ENCODE data around the gene CCDC106.

The CCDC106 gene

DNA sequence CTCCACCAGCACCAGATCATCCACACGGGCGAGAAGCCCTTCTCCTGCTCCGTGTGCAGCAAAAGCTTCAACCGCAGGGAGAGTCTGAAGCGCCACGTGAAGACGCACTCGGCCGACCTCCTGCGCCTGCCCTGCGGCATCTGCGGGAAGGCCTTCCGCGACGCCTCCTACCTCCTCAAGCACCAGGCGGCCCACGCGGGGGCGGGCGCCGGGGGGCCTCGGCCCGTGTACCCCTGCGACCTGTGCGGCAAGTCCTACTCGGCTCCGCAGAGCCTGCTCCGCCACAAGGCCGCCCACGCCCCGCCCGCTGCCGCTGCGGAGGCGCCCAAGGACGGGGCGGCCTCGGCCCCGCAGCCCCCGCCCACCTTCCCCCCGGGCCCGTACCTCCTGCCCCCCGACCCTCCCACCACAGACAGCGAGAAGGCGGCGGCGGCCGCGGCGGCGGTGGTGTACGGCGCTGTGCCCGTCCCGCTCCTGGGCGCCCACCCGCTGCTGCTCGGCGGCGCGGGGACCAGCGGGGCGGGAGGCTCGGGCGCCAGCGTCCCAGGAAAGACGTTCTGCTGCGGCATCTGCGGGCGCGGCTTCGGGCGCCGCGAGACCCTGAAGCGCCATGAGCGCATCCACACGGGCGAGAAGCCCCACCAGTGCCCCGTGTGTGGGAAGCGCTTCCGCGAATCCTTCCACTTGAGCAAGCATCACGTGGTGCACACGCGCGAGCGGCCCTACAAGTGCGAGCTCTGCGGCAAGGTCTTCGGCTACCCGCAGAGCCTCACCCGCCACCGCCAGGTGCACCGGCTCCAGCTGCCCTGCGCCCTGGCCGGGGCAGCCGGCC, 33.1 kb upstream of the CCDC106 start:
- no peak for DNase-seq

DNA sequence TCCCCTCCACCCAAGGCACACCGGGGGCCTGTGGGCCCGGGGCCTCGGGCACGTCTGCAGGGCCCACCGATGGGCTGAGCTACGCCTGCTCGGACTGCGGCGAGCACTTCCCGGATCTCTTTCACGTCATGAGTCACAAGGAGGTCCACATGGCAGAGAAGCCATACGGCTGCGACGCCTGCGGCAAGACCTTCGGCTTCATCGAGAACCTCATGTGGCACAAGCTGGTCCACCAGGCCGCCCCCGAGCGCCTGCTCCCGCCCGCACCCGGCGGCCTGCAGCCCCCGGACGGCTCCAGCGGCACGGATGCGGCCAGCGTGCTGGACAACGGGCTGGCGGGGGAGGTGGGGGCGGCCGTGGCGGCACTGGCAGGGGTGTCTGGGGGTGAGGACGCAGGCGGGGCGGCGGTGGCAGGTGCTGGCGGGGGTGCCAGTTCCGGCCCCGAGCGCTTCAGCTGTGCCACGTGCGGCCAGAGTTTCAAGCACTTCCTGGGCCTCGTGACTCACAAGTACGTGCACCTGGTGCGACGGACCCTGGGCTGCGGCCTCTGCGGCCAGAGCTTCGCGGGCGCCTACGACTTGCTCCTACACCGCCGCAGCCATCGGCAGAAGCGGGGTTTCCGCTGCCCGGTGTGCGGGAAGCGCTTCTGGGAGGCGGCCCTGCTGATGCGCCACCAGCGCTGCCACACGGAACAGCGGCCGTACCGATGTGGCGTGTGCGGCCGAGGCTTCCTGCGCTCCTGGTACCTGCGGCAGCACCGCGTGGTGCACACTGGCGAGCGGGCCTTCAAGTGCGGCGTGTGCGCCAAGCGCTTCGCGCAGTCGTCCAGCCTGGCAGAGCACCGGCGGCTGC, 32.2 kb upstream of the CCDC106 start:
- no peak for DNase-seq

DNA sequence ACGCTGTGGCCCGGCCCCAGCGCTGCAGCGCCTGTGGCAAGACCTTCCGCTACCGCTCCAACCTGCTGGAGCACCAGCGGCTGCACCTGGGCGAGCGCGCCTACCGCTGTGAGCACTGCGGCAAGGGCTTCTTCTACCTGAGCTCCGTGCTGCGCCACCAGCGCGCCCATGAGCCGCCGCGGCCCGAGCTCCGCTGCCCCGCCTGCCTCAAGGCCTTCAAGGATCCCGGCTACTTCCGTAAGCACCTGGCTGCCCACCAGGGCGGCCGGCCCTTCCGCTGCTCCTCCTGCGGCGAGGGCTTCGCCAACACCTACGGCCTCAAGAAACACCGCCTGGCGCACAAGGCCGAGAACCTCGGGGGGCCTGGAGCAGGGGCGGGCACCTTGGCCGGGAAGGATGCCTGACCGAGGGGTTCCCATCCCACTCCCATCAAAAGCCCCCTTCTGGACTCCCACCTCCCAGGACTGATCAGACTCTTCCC, 31.6 kb upstream of the CCDC106 start:
- no peak for DNase-seq

DNA sequence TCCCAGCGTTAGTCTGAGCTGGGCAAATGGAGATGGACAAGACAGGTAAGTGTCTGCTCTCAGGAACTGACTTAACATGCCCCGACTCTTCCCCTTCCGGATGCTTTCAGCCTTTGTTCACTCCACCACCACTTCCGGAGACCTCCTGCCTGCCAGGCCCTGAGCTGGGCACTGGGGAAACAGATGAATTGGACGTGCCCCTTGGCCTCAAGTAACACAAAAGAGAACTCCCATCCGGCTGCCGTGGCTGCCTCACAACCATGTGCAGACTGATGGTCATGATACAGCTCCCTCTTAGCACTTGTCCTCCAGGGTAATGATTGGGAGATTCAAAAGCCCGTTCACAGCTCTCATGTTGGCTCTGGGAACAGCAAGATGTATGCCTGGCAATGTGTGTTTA, 30.6 kb upstream of the CCDC106 start:
- DNase-seq, result no peak

GRCh38 chr19:55618426-55618825, 29.6 kb upstream of the CCDC106 start:
- DNase-seq, result no peak

DNA sequence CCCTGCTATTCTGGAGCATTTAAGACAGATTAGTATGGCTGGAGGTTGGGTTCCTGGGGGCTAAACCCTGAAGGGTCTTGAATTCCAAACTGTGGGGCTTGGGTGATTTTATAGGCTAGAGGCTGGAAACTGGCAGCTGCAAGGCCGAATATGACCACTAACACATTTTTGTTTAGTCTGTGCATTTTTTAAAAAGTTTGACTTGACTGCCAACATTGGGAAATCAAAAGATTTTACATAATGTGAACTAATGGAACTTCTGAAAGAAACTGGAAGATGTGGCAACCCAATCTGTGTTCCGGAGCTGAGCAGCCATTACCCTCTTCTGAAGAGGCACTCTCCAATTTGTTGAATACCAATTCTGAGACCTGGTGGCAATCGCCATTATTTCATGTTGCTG, 28.7 kb upstream of the CCDC106 start:
- DNase-seq, result no peak

DNA sequence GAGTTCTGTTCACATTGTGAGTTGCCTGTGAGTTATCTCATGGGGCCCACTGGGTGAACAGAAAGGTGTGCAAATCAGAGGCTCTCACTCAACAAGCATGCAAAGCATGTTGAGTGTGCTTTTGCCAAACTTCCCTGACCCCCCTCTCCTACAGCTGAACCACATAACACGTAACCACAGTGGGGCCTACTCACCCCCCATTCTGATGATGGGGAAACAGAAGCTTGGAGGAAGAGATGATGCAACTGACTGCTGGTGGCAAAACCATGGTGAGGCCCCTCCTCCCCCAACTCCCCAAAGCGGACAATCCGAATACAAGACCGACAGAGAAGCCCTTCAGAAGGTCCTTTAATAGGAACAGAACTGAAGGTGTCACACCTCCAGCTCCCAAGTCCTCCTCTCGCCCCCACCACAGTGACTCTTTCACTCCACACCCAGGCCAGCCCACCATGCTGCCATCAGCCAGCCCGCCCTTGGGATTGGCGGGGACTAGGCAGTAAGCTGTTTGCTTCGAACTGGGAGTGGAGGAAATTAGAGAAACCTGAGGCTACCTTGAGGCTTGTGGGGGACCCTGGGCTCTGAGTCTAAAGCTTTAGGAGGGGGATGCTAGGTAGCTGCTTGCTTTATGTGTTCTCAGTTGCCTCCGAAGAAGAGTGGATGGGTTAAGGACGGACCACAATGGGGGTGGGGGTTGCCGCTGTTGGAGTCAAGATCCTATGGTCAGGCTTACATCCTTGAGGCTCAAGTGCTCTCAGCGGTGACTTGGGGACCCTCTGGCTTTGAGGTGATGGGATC, 27.4 kb upstream of the CCDC106 start:
- DNase-seq, result no peak

DNA sequence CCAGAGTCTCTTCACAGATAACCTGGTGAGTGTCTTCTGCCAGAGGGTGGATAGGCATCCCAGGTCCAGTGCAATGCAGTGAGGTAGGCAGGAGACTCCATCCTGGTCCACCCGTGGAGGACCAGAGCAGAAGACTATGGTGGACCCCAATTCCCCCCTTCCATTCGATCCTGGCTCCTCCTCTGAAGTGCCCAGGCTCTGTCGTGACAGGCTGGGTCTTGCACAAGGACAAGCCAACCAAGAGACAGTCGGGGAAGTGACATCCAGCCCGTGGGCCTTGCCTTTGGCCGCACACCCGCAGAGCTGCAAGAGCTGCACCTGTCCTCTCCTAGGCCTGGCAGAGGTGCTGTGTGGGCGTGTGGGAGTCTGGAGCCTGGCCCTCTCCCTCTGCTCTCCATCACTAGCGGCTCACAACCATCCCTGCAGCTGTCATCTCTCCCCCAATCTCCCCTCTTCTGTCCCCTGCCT, 26.8 kb upstream of the CCDC106 start:
- no peak for DNase-seq

- DNase-seq, result no peak
These were observed 26.3 kb upstream of the CCDC106 start for GRCh38 chr19:55621673-55622231.

DNA sequence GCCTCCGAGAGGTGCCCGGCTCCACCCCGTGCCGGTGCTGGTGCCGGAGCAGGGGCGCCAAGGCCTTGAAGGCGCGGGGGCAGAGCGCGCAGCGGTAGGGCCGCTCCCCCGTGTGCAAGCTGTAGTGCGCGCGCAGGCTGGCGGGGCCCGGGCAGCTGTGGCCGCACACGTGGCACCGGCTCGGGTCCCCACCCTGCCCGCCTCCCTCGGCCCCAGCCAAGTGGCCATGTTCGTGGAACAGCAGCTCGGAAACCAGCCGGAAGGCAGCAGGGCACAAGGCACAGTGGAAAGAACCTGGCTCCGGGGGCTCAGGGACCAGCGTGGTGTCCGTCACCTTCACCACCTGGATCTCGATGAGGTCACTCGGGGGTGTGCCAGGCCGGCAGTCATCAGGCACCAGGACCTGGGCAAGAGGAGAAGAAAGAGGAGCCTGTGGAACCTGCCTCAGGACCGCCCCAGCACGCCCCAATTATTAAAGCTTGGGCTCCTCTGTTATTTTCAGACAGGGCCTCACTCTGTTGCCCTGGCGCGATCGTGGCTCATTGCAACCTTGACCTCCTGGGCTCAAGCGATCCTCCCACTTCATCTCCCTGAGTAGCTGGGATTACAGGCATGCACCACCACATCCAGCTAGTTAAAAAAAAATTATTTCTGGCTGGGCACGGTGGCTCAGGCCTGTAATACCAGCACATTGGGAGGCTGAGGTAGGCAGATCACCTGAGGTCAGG, 25.6 kb upstream of the CCDC106 start:
- no peak for DNase-seq

GRCh38 chr19:55623130-55623529, 24.9 kb upstream of the CCDC106 start:
- DNase-seq, result no peak

GRCh38 chr19:55623561-55623960, 24.5 kb upstream of the CCDC106 start:
- DNase-seq, result no peak

- peak; percentile 86 for DNase-seq
These were observed 23.7 kb upstream of the CCDC106 start, which contains the start of gene ZNF784 for GRCh38 chr19:55624109-55625003. Gene ZNF784, minus strand, starts transcription at chr19:55624566. Its CDS starts 5 bp downstream, at chr19:55624561.

DNA sequence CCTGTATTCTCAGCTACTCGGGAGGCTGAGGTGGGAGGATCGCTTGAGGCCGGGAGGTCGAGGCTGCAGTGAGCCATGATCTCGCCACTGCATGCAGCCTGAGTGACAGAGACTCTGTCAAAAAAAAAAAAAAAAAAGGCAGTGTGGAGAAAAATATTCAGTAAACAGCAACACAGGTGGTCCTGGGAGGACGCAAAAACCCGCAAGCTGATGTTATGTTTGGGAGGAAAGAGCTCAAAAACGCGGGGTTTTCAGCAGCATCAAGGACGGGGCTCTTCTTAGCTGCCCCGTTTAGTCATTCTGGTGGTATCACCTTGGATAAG, 23.0 kb upstream of the CCDC106 start:
- no peak for DNase-seq

DNA sequence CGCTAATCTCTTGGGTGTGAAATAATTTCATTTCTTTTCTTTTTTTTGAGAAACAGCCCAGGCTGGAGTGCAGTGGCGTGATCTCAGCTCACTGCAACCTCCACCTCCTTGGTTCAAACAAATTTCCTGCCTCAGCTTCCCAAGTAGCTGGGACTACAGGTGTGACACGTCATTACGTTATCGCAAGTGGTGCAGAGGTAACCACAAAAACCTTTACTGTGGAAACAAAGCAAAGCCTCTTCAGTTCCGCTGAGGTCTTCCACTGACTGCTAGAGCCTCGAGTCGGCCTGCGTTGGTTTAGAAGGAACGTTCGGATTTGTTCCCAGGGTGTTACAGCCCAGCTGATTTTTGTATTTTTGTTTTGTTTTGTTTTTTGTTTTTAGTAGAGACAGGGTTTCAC, 21.7 kb upstream of the CCDC106 start:
- DNase-seq, result peak; percentile 39

- DNase-seq, result peak; percentile 62
These were observed 15.6 kb upstream of the CCDC106 start for GRCh38 chr19:55632463-55632834.

DNA sequence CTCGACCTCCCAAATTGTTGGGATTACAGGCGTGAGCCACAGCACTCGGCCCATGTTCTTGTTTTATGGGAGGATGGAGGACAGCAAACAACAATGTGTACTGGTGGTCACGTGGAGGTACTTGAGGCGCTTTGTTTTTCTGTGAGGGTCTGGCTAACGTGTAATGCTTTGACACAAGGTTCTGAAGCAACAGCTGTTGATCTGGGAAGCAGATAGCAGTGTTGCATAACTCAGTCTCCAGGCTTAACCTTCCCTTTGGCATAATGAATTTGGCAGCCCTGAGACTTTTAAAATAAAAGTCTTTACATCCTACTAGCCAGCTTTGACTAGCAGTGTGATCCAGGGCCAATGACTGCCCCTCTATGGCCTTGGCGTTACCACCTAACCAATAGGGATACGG, 14.2 kb upstream of the CCDC106 start:
- DNase-seq, result no peak

DNA sequence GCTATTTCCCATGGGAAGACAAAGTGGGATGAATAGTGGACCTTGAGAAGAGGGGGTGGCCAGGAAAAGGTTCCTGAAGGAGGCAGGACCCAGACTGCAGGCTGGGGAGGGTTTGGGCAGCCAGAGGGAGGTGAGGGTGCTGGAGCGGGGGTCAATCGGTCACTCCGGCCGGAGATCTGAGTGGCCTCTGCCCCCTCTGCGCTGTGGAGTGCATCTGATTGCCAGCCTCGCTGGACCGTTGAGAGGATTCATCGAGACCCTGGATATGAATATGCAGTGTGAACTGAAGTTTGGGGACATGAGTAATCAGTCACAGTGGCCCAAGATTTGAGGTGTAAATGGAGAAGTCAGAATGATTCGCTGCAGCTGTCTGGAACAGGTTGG, 12.7 kb upstream of the CCDC106 start:
- DNase-seq, result no peak

DNA sequence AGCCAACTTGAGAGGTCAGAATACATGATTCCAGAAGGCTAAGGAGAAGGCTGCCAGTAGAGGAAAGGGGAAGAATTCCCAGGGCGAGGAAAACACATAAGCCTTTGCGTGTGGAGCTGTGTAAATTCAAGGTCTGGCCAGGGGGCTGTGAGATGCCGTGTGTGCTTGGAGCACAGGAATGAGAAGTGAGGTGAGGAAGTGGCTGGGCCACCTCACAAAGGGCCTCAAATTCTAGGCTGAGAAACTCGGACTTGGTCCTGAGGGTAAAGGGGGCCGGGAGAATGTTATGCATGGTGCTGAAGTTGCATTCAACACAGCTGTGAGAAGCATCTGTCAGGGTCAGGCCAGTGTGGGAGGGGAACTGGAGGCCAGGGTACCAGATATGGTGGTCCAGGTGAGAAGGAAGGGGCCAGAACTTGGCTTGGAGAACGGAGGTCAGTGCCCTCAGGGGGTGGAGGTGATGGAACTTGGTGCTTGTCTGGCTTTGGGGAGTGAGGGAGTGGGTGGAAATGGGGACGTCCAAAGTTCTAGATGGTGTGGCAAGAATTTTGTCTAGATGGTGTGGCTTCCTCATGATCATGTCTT, 12.1 kb upstream of the CCDC106 start:
- no peak for DNase-seq

GRCh38 chr19:55636723-55637122, 11.3 kb upstream of the CCDC106 start:
- no peak for DNase-seq

GRCh38 chr19:55637534-55637933, 10.5 kb upstream of the CCDC106 start:
- DNase-seq, result no peak

Measured in activated effector memory CD4-positive, alpha-beta T cell treated with Interleukin-2 at 50 U/mL for 16 hours (primary cell).